Activated T-helper 1 cell treated with anti-CD3 and anti-CD28 coated beads, Interleukin-12 subunit alpha, Interleukin-12 subunit beta, Interleukin-2, Interleukin-4 antibody, amounts not matched to agents 30 ng/mL and 10 ng/mL and 1 ng/mL, durations not matched to agents 14 hours and 24 hours and 36 hours (primary cell): ENCODE measurements around the gene ASNS. TPM values are rescaled to one million over a fixed set of nuclear protein-coding genes. Genes with fewer than 3 reads are reported as not detected.
"Not testable (repeated sequence)": the region's sequence is repeated elsewhere in the genome, so short reads cannot be mapped to it uniquely, and the experiment has no call there.

ENCODE experiments used
- DNase-seq: peaks from one replicate; pipeline ENCODE4 v3.0.0; 2021; ENCODE audit warnings: low spot score
- H3K27ac Mint-ChIP-seq: one replicate; pipeline ENCODE4 v1.8.0; 2021; ENCODE audit warnings: mild to moderate bottlenecking, mixed read lengths
- H3K27me3 Mint-ChIP-seq: one replicate; pipeline ENCODE4 v1.8.0; 2022; ENCODE audit warnings: mild to moderate bottlenecking, moderate library complexity, mixed read lengths; ENCODE audit not compliant: insufficient read depth
- H3K36me3 Mint-ChIP-seq: one replicate; pipeline ENCODE4 v1.8.0; 2021; ENCODE audit warnings: low read depth, mixed read lengths
- H3K4me1 Mint-ChIP-seq: one replicate; pipeline ENCODE4 v1.8.0; 2021; ENCODE audit warnings: low read depth, mixed read lengths
- H3K4me3 Mint-ChIP-seq: one replicate; pipeline ENCODE4 v1.8.0; 2021; ENCODE audit warnings: mild to moderate bottlenecking, moderate library complexity, mixed read lengths
- H3K9me3 Mint-ChIP-seq: one replicate; pipeline ENCODE4 v1.8.0; 2021; ENCODE audit warnings: mixed read lengths
- intact Hi-C: fragments of 100-400 bp; cut with micrococcal nuclease; formaldehyde crosslinking; loops from one replicate; pipeline ENCODE4 v1.15.1; 2024
- total RNA-seq: library from RNA; stranded (reverse); gene quantifications from 2 replicates; pipeline ENCODE4 v1.2.3, GENCODE V29; 2022

ASNS gene
- total RNA-seq, 1 donor from 2014 or later, result 71.1 TPM

DNA sequence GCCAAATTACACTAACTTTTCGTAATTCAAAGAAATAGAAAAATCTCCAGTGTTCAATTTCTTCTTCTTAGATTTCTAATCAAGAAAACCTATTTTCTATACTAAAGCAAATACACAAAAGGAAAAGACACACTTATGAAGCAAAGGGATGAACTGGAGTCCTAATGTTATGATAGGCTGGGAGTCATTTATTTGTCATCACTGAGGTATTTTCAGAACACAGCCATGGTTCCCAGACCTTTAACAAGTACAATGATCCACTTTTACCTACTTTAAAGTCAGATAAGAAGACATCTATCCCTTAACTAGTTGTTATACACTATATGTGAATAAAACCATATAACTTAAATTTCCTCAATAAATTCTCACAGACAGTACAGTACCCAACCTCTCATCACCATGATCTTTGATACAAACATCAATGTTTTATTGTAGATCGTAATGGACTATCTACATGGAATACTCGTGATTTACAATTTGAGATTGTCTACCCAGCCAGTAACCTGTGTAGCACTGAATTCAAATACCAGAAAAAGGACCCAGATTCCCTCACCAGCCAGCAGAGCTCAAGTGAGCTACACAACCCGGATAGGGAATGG, 12.5 kb downstream of the ASNS start:
- no peaks in the 10 kb centered on the region for H3K9me3 Mint-ChIP-seq
- peaks cover 45% of the 10 kb centered on the region for H3K36me3 Mint-ChIP-seq
- H3K4me1 Mint-ChIP-seq, result peaks cover 20% of the 10 kb centered on the region
- DNase-seq, result no peak
- intact Hi-C loops, result no loop called here
- H3K27me3 Mint-ChIP-seq, result no peaks in the 10 kb centered on the region
- no peak overlapping the region for H3K4me3 Mint-ChIP-seq
- no peak overlapping the region for H3K27ac Mint-ChIP-seq

DNA sequence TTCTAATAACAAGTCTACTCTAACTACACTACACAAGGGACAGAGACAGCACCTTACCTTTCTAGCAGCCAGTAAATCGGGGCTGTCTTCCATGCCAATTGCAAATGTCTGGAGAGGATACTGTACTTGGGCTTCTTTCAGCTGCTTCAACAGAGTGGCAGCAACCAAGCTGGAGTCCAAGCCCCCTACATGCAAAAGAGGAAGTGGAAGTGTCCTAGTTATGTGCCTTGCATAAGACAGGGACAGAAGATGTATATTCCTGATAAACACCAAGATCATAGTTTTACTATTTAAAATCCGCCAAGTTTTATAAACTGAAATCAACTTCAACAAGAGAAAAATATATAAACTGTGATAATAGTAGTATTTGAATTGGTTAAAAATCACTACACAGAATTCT, 14.0 kb downstream of the ASNS start:
- intact Hi-C loops, result no loop called here

DNA sequence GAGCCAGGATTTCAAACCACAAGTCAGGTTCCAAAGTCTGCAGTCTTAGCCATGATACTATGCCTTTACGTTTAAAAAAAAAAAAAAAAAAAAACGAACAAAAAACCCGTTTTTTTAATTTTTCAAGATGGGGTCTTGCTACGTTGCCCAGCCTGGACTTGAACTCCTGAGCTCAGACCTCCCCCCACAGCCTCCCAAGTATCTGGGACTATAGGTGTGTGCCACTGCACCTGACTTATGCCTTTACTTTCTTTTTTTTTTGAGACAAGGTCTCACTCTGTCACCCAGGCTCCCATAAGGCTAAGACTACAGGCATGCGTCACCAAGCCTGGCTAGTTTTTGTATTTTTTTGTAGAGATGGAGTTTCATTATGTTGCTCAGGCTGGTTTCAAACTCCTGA, 14.7 kb downstream of the ASNS start:
- intact Hi-C loops, result no loop called here
- peaks cover 53% of the 10 kb centered on the region for H3K36me3 Mint-ChIP-seq
- H3K27me3 Mint-ChIP-seq, result no peaks in the 10 kb centered on the region
- no peaks in the 10 kb centered on the region for H3K9me3 Mint-ChIP-seq
- no peak overlapping the region for H3K27ac Mint-ChIP-seq
- peaks cover 2% of the 10 kb centered on the region for H3K4me1 Mint-ChIP-seq
- H3K4me3 Mint-ChIP-seq, result no peak overlapping the region
- DNase-seq, result no peak

More for the DNA sequence above, 14.0 kb downstream of the ASNS start:
- DNase-seq, result no peak
- Mint-ChIP-seq H3K27ac (no peak overlapping the region), H3K9me3 (no peaks in the 10 kb centered on the region), H3K36me3 (peaks cover 51% of the 10 kb centered on the region), H3K27me3 (no peaks in the 10 kb centered on the region), H3K4me1 (peaks cover 9% of the 10 kb centered on the region), H3K4me3 (no peak overlapping the region)

DNA sequence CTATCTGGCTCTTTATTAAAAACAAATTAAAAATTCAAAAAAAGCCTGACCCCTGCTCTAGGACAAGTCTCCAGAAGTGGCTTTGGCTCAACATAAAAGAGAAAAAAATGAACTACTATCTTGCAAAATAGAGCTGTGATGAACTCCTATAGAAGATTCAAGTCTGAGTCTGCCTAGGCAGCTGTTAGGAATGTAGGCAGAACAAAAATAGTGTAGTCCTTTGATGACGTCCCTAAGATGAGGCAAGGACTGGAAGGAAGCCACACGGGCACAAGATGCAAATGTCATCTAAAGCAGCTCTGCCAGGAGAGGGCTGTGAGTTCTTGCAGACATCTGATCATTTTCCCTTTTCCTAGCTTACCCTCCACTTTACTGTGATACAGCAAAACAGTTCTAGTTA, 20.5 kb downstream of the ASNS start:
- DNase-seq, result no peak
- Mint-ChIP-seq H3K27ac (no peak overlapping the region), H3K9me3 (no peaks in the 10 kb centered on the region), H3K4me1 (no peaks in the 10 kb centered on the region), H3K27me3 (no peaks in the 10 kb centered on the region), H3K4me3 (no peak overlapping the region), H3K36me3 (peaks cover 42% of the 10 kb centered on the region)
- intact Hi-C loops, result no loop called here

DNA sequence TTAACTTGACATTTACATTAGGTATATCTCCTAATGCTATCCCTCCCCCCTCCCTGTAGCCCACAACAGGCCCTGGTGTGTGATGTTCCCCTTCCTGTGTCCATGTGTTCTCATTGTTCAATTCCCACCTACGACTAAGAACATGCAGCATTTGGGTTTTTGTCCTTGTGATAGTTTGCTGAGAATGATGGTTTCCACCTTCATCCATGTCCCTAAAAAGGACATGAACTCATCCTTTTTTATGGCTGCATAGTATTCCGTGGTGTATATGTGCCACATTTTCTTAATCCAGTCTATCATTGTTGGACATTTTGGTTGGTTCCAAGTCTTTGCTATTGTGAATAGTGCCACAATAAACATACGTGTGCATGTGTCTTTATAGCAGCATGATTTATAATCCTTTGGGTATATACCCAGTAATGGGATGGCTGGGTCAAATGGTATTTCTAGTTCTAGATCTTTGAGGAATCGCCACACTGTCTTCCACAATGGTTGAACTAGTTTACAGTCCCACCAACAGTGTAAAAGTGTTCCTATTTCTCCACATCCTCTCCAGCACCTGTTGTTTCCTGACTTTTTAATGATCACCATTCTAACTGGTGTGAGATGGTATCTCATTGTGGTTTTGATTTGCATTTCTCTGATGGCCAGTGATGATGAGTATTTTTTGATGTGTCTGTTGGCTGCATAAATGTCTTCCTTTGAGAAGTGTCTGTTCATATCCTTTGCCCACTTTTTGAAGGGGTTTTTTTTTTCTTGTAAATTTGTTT, 21.8 kb downstream of the ASNS start:
- H3K4me1 Mint-ChIP-seq, H3K9me3 Mint-ChIP-seq, H3K27ac Mint-ChIP-seq, H3K27me3 Mint-ChIP-seq, H3K4me3 Mint-ChIP-seq, intact Hi-C loops, DNase-seq: not testable (repeated sequence)
- peaks cover 36% of the 10 kb centered on the region for H3K36me3 Mint-ChIP-seq

DNA sequence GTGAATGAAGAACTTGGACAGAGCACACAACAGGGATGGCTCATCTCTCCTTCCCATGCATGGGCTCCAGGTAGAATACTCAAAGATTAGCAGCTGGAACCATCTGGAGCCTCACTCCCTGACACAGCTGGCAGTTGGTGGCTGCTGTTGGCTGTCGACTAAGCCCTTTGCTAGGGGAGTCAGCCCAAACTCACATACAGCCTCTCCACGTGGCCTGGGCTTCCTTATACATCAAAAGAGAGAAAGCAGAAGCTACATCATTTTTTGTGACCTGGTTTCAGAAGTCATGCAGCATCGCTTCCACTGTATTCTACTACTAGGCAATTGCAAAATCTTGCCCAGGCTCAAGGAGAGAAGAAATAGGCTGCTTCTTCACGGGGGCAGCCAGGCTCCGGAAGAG, 24.4 kb downstream of the ASNS start:
- DNase-seq, result no peak
- Mint-ChIP-seq H3K9me3 (no peaks in the 10 kb centered on the region), H3K4me3 (no peak overlapping the region), H3K27me3 (no peaks in the 10 kb centered on the region), H3K27ac (no peak overlapping the region), H3K4me1 (no peaks in the 10 kb centered on the region), H3K36me3 (peaks cover 20% of the 10 kb centered on the region)
- intact Hi-C loops, result loop anchor here (5.0 kb wide), 1 partner anchor 350 kb away; no protein-coding TSS in a partner anchor

DNA sequence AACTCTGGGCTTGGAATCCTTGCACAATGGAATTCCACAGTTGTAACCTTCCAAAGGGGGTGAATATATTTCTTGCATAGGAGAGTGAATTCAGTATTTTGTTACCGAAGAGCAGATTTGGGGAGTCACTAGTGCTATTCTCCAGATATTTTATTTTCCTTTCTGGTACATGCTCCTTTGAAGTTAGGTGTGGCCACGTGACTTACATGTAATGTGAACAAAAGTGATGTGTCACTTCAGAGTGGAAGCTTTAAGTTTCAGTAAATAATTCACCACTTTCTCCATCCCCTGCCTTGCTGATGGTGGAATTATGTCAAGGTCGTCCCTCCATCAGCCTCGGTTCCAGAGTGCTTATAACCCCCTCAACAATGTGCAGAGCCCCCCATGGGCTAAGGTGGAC, 25.3 kb downstream of the ASNS start:
- Mint-ChIP-seq H3K9me3 (no peaks in the 10 kb centered on the region), H3K27me3 (no peaks in the 10 kb centered on the region), H3K4me1 (no peaks in the 10 kb centered on the region), H3K27ac (no peak overlapping the region), H3K4me3 (no peak overlapping the region), H3K36me3 (peaks cover 11% of the 10 kb centered on the region)
- intact Hi-C loops, result loop anchor here (5.0 kb wide), 1 partner anchor 350 kb away; no protein-coding TSS in a partner anchor
- no peak for DNase-seq

DNA sequence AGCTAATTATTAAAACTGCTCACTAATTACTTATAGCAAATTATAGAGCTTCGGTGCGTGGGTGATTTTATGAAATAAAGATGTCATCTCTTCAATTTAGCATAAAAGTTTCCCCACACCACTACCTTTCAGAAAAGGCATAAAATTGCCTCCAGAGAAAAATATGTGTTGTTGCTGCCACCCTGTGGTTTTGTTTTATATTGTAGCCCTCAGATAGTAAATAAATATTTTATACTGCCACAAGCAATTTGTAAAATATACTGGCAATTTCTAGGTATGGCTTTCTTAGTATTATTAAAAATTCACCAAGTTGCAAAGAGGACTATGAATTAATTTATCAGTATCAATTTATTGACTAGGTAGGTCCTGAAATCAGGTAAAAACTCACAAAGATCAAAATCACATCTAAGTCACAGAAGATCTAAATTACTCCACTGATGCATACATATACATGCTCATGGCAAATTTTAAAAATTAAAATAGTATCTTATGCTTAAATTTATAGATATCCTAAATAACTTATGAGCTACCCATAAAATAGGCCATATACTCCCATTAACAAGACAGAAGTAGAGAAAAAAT, 26.5 kb downstream of the ASNS start:
- Mint-ChIP-seq H3K9me3 (no peaks in the 10 kb centered on the region), H3K27me3 (no peaks in the 10 kb centered on the region), H3K27ac (no peak overlapping the region), H3K4me3 (no peak overlapping the region), H3K36me3 (peaks cover 3% of the 10 kb centered on the region), H3K4me1 (no peaks in the 10 kb centered on the region)
- intact Hi-C loops, result loop anchor here (2.0 to 5.0 kb wide), 2 partner anchors 348 to 741 kb away; no protein-coding TSS in a partner anchor
- DNase-seq, result no peak

DNA sequence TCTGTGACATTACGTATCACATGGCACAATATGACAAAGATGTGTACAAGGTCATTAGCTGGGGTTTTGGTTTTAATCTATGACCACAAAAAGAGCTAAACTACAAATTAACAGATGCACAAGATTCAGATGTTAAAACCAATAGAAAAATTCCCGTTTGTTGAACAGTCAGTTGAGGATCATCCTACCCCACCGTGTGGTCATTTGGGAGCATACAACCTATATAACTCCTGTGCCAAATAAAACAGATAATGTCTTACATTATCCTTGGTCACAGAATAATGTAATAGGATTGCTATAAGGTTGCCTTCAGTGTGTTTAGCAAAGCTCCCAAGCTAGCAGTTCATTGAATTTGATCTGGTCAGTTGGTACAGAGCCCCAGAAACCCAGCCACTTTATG, 28.2 kb downstream of the ASNS start:
- no peak for DNase-seq
- no peaks in the 10 kb centered on the region for H3K4me1 Mint-ChIP-seq
- H3K9me3 Mint-ChIP-seq, result no peaks in the 10 kb centered on the region
- intact Hi-C loops, result loop anchor here (2.0 kb wide), 1 partner anchor 739 kb away; no protein-coding TSS in a partner anchor
- peaks cover 6% of the 10 kb centered on the region for H3K27me3 Mint-ChIP-seq
- no peak overlapping the region for H3K27ac Mint-ChIP-seq
- no peak overlapping the region for H3K4me3 Mint-ChIP-seq
- H3K36me3 Mint-ChIP-seq, result no peaks in the 10 kb centered on the region

DNA sequence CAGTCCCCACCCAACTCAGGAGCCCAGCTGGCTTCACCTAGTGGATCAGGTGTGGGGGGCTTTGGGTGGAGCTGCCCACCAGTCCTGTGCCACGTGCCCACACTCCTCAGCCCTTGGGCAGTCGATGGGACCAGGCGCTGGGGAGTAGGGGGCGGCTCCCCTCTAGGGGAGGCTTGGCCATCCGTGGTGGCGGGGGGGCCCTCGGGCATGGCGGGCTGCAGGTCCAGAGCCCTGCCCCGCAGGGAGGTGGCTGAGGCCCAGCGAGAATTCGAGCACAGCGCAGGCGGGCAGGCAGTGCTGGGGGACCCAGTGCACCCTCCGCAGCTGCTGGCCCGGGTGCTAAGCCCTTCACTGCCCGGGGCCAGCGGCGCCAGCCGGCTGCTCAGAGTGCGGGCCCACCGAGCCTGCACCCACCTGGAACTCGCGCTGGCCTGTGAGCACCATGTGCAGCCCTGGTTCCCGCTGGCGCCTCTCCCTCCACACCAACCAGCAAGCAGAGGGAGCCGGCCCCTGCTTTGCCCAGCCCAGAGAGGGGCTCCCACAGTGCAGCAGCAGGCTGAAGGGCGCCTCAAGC, 29.3 kb downstream of the ASNS start:
- H3K9me3 Mint-ChIP-seq, result no peaks in the 10 kb centered on the region

DNA sequence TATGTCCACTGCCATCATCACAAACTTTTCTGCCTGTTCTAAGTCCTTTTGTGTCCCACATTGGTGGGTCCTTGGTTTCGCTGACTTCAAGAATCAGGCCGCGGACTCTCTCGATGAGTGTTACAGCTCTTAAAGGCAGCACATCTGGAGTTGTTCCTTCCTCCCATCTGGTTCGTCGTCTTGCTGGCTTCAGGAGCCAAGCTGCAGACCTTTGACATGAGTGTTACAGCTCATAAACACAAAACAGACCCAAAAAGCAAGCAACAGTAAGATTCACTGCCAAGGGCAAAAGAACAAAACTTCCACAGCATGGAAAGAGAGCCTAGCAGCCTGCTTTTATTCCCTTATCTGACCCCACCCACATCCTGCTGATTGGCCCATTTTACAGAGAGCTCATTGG, 30.2 kb downstream of the ASNS start:
- intact Hi-C loops, result no loop called here
- DNase-seq, result no peak
- no peaks in the 10 kb centered on the region for H3K4me1 Mint-ChIP-seq
- H3K36me3 Mint-ChIP-seq, result no peaks in the 10 kb centered on the region
- H3K4me3 Mint-ChIP-seq, result no peak overlapping the region
- no peaks in the 10 kb centered on the region for H3K9me3 Mint-ChIP-seq
- peaks cover 10% of the 10 kb centered on the region for H3K27me3 Mint-ChIP-seq
- H3K27ac Mint-ChIP-seq, result no peak overlapping the region

More for the DNA sequence above, 29.3 kb downstream of the ASNS start:
- intact Hi-C loops, result no loop called here
- no peak for DNase-seq
- Mint-ChIP-seq H3K36me3 (no peaks in the 10 kb centered on the region), H3K27me3 (peaks cover 9% of the 10 kb centered on the region), H3K4me1 (no peaks in the 10 kb centered on the region), H3K4me3 (no peak overlapping the region), H3K27ac (no peak overlapping the region)

DNA sequence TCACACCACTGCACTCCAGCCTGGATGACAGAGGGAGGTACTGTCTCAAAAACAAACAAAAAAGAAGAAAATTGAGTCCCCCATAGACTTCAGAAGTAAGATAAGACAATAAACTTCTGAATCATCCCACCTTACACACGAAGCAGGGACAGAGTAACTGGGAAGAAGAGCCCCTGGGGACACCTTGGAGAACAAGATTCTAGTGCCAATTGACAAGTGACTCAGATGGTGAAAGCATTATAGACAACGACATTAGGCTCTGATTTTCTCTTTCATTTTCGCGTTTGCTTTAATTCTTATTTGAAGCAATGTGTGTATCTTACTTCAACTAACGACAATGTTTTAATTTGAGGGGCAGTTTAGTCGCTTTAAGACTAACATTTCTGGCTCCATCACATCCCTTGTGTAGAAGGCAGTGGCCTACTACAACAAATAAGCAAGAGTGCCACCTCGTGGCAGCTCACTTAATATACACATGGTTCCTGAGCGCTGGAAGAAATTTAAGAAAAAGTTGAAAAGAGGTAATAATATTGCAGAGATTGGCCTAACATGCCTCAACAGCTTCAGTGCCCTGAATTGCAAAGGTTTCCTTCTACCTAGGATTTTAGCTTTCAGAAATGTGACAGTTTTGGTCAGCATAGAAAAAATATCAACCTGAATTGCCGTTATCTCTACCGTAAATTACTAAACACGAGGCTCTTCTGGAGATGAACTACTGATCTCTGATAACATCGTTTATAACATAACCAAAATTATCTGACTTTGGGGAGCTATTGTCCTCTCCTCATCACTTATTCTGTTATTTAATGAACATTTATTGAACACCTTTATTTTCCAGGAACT, 36.7 kb downstream of the ASNS start:
- Mint-ChIP-seq H3K36me3 (no peaks in the 10 kb centered on the region), H3K27me3 (peaks cover 27% of the 10 kb centered on the region), H3K27ac (no peak overlapping the region), H3K4me3 (no peak overlapping the region), H3K9me3 (no peaks in the 10 kb centered on the region), H3K4me1 (no peaks in the 10 kb centered on the region)
- DNase-seq, result peak; percentile 31
- intact Hi-C loops, result loop anchor here (1.0 kb wide), 2 partner anchors 731 to 1919 kb away; no protein-coding TSS in a partner anchor
